Middle frontal gyrus (tissue), 1 donor: ENCODE data around the gene VIPR2.

ENCODE experiments used
- DNase-seq: peaks from one replicate; pipeline ENCODE4 v3.0.0-alpha.2; 2015; ENCODE audit warnings: low spot score; ENCODE audit errors: extremely low spot score

Gene VIPR2

DNA sequence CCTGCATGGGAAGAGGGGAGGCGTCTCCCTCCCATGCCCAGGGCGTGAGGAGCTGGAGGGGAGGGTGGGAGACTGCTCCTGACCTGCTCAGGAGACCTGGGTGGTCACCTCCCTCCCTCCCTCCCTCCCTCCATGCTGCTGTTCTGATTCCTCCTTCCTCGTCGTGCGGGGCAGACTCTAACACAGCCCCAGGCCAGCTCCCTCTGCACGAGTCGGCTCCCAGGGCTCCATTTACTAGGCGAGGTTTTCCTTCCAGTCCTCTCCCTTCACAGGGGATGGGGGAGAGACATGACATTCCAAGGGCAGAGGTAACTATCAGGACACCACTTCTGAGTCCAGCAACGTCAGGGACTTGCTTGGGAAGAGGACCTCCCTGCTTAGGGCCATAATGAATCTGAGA lies 23.6 kb downstream of the VIPR2 start:
- DNase-seq = no peak

- no peak for DNase-seq
Observed at GRCh38 chr7:159120540-159120919, 24.1 kb downstream of the VIPR2 start.

DNA sequence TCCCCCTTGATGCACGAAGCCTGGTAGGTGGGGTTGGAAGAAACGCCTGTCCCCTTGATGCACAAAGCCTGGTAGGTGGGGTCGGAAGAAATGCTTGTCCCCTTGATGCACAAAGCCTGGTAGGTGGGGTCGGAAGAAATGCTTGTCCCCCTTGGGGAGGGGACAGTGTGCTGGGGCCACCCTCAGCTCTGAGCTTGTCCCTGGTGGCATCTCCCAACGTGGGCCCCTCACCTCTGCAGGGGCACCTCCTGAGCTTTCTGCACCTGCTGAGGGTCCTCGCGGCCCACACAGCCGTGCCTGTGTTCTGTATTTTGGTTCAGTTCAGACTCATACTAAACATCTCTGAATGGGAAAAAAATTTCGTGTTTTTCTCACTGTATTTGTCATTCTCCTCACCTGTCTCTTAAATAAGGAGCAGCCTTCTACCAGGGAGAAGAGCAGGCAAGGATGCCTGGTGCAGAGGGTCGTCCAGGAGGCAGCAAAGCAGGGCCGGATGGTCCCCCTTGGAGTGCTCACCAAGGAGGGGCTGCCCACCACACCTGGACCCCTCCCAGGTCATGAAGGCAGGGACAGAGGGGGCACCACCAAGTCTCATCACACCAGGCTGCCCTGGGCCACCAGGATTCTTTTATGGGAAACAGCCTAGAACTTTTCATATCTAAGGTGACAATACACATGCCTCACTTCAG lies 24.7 kb downstream of the VIPR2 start:
- no peak for DNase-seq

DNA sequence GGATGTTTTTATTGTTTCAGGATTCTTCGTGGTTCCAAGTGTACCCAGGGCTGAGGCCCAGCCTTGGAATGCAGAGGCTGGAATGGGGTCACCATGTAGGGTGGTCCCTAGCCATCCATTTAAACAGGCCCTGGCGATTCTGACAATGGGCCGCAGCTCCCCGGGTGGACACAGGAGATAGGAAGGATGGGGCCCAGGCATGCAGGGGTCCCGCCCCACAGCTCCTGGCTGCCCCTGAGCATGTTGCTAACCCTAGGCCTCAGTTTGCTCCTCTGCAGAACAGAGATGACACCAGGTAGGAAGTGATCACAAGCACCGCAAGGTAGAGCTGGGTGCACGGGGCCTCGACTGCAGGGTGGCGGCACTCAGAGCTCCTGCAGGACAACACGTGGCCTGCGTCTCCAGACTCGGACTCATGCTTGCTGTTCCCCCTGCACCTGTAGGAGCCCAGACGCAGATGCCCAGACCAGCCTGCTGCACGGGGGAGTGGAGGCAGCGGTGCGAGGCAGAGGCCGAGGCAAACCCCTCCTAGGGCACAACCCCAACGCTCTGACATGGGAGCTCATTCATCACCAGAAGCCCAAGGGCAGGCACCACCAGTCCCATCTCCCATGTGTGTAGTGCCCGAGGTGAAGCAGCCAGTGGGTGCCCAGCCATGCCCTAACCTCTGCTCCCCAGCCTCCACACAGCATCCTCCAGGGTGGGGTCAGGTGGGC lies 25.5 kb downstream of the VIPR2 start:
- DNase-seq = no peak

GRCh38 chr7:159118623-159119022 lies 26.0 kb downstream of the VIPR2 start:
- no peak for DNase-seq

- no peak for DNase-seq
Observed at GRCh38 chr7:159118197-159118595, 26.5 kb downstream of the VIPR2 start.

DNA sequence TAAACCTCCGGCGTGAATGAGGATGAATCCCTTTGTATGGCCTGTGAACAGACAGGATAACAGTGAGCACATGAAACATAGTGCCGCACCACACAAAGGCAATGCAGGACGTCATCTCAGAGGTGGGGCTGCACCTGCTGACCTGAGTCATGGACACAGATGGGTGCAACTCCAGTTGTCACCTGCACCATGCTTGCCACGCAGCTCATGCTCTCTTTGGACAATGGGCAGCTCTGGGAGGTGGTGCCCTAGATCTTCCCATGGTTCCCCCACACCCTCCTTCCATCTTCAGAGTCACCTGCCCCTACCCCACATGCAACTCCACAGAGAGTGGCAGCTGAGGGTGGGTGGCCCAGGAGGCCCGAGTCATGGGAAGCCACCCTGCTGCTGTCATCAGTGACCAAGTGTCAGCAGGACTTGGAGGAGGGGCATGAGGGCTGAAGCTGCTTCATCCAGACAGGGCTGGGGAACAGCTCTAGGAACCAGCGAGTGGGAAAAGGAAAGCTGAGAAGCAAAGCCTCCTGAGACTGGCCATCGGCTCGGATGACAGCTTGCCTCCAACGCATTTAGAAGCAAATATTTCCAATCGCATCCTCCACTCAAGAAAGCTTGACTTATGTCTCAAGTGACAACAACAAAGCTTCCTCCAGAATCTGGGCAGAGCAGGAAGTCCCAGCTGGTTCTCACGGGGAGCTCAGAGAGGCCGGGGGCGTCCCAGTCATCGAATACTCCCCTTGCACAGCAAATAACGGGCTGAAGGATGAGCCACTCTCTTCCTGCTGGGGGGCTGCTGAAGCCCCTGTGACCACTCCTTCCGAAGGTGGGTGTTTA lies 27.1 kb downstream of the VIPR2 start:
- DNase-seq = no peak

DNA sequence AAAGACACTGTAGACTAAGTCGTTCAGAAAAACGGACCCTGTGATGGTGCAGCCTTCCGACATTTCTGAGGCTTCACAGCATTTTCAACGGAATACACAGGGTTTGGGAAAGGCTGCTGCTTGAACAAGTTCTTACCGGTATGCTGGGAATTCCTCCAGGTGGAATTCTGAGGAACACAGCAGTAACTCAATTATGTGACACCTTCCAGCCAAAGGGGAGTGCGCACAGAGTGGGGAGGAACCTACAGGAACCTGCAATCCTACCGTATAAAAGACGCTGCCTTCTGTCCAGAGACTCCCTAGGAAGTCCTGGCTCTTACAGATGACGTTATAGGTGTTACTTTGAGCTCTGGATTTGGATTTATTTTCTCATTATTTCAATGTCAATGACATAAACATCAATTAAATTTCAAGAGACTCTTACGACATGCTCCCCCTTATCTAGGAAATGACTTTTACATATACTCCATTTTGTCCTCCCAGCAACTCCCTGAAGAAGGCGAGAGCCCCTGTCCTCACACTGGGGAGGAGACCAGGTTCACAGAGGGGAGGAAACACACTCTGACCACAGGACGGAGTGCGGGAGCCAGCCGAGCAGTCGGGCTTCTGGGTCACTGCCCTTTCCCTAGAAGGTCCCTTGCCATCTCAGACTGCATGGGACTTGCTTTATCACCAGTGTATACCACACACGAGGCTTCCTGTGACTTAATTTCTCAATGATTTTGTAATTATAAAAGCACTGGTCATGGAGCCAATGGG lies 27.9 kb downstream of the VIPR2 start:
- no peak for DNase-seq

- DNase-seq = no peak
Observed at GRCh38 chr7:159115601-159116501, 28.8 kb downstream of the VIPR2 start.

DNA sequence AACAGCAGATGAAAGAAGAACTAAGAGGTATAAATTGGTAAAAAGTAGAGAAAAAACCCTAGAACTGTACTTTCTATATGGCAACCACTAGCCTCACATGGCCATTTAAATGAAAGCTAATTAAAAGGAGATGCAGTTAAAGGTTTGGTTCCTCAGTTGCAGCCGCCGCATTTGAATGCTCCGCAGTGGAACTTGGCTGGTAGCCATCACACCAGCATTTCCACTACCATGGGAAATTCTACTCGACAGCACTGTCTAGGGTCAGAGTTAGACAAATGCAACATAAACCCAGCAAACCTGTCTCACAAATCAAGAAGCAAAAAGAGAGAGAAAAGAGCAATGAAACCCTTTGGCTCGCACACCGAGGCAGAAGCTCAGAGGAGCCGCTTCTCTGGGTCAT lies 29.7 kb downstream of the VIPR2 start:
- no peak for DNase-seq

DNA sequence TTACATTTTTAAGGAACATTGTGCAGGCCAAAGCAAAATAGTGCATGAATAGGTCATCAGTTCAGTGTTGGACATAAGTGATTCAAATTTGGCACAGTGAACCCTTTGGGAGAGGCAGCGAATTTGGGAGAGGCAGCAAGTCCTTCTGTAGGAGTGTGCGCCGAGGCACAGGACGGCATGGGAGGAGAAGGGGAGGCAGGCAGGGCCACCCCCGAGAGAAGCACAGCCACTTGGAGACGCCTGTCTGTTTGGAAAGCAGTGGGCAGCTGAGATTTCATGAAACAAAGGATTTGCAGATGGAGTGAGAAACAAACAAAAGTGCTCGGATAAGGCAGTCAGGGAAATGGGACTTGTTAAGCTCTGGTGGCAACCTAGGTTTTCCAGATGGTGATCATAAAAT lies 30.6 kb downstream of the VIPR2 start:
- no peak for DNase-seq

- no peak for DNase-seq
Observed at GRCh38 chr7:159113056-159113455, 31.6 kb downstream of the VIPR2 start.

GRCh38 chr7:159112136-159113011 lies 32.3 kb downstream of the VIPR2 start:
- no peak for DNase-seq

- DNase-seq = no peak
Observed at GRCh38 chr7:159109653-159110035, 35.0 kb downstream of the VIPR2 start.

DNA sequence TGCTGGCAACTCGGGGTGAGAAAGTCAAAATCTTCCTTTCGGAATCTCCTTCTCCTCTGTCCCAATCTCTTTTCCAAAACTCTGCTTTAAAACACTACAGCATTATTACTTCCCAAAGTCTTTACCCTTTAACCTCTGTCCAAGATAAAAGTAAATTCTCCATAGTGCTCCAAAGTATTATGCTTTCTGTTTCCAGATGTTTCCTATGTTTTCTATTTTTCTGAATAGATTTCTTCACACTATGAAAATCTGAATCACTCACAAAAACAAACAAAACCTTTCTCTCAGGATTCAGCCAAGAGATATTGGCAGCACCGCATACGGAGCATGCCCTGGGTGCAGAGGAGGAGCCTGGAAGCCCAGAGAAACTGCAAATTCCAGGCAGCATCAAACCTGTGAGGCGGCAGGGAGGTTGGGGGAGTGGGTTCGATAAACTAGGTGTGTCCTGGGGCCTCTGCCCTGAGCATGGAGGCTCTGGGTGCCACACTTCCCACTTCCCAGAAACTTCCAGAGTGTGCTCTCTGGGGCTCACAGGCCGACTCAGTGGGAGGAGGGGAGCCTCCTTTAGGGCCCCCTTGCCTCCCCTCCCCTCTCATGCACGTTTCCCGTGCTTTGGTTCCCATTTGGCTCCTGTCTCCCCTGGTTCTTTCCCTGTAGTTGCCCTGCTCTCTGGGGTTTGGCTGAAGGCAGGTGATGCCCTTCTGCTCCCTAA lies 35.6 kb downstream of the VIPR2 start:
- DNase-seq = no peak

DNA sequence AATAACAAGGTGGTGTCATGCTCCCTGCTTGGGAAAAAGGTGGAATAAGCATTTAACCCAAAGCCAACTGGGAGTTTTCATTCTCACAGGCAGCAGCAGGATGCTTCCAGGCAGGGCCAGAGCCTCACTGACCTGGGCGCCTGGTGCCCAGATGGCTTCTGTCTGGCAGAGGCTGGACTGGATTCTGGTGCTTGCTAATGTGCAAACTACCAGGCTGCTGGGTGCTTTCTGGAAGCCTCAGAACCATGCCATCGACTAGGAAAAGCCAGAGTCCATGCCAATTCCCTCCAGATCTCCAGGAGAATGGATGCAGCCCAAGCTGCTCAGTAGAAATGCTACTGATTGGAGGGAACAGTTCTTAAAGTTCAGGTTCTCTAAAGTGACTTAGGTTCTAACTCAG lies 36.2 kb downstream of the VIPR2 start:
- no peak for DNase-seq

GRCh38 chr7:159107161-159107892 lies 37.3 kb downstream of the VIPR2 start:
- no peak for DNase-seq
